HG02623 (cell line): ENCODE results near the gene CACNA2D1.
A peak's percentile ranks its signal among the peaks of the same experiment; 100 is the strongest.
"Not testable (repeated sequence)": the region's sequence is repeated elsewhere in the genome, so short reads cannot be mapped to it uniquely, and the experiment has no call there.

Experiments
- ATAC-seq: cut with Tn5 transposase; IDR thresholded peaks from one replicate; pipeline ENCODE4 v1.9.1; 2021; ENCODE audit warnings: moderate library complexity; ENCODE audit not compliant: unreplicated experiment

CACNA2D1 gene

DNA sequence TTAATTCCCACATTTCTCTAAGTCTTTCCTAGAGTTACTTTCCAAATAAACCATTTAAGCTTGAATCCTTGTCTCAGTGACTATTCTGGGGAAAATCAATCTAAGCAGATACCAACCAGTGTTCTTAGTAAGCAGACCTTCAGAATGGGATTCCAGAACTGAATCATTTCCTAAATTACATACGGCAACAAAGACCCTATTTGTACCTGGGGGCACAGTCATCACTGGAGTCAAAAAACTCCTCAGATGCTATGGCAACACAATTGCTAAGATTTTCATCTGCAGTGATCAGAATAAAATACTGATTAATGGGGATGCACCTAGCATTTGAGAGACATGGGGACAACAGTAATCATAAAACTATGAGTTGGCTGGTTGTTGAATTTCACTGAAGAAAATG, 389.0 kb downstream of the CACNA2D1 start:
- ATAC-seq, result no peak

DNA sequence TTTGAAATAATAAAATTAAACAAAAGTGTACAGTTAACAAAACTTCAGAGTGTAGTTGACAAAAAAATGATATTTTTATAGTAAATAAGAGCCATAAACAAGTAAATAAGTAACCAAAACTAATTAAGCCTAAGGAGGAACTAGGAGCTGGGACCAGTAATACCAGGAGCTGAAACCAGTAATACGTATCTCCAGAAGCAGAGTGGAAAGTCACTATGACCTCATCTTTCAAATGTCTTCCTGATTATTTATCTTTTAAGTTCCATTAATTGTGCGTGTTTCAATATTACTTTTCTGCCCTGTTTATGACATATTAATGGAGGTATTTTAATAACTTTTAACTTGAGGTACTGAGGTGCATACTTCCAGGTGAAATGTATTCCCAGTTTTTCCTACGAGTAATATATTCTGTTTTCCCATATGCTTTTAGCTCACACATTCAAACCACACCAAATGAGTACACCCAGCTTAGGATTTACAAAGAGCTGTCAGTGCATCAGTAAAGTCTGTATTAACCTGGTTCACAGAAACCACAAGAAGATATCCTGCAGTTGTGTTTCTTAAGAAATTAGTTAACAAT, 390.0 kb downstream of the CACNA2D1 start:
- no peak for ATAC-seq

DNA sequence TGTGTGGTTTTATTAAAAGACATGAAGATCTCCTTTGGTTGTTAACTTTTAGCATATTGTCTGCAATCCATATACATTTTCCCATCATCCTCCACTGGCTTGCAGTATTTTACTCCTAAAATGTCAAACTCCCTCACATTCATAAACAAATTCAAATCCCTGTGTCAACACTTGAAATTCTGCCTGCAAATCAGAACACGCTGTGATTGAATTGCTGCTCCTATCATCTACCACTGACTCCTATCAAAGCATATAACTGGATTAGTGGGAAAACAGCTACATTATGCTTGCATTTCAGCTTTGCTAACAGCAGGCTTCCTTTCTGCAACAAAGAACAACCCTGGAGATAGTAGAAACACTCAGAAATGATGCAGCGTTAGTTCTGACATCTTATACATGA, 392.0 kb downstream of the CACNA2D1 start:
- no peak for ATAC-seq

DNA sequence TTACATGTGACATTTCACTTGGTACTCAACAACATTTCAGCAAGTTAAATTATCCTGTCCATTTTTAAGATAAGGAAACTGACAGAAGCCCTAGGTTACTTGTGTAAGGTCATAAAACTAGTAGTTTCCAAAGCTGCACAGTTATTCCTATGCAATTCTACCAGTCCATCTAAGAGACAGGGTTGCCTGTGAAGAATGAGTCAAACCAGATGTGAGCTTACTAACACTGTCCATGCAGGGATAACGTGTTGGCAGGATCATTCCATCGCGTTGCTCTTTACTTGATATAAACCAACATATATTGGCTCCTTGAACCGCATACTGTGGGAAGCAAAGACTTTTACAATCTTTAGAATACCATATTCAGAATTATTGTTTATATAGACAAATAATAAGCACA, 392.8 kb downstream of the CACNA2D1 start:
- ATAC-seq, result no peak

DNA sequence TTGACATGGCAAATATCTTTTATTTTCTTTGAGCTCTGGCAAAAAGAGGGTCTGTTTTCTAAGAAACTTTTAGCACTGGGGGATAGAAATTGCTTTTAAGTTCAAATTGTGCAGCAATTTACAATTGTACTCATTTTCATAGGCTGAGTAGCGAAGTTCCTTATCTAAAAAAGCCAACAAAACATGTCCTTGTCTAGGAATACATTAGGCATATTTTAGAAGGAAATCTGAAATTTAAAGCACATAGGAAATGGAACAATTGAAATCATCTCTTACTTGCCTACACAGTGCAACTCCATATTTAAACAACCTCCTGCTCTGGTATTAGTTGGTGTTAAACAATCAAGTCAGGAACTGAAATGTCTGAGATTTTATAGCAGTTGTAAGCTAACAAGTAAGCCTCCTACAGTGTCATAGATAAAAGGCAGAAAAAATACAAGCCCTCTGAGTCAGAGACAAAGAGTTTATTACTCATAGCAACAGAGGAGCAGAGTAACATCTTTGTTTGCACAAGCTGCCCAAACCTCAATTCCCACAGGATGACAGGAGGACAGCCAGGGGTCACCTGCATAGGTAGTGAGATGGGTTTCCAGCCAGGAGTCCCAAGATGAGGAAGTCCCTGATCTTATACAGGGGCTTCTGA, 393.6 kb downstream of the CACNA2D1 start:
- no peak for ATAC-seq

DNA sequence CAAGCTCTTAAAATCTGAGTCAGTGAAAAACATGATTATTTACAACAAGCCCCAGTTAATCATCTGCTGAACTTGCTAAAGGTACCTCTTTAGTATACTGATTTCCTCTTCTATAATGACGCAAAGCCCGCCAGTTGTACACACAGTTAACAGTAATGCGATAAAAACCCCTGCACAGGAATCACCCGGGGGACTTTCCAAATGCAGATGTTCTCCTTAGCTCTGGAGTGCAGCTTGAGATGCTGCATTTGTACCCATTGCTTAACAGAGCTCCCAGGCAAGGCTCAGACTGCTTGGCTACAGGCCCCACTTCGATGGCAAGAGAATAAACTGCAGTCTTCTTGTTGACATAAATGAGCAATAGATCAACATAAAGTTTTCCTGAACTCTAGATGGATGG, 394.1 kb downstream of the CACNA2D1 start:
- ATAC-seq, result no peak

DNA sequence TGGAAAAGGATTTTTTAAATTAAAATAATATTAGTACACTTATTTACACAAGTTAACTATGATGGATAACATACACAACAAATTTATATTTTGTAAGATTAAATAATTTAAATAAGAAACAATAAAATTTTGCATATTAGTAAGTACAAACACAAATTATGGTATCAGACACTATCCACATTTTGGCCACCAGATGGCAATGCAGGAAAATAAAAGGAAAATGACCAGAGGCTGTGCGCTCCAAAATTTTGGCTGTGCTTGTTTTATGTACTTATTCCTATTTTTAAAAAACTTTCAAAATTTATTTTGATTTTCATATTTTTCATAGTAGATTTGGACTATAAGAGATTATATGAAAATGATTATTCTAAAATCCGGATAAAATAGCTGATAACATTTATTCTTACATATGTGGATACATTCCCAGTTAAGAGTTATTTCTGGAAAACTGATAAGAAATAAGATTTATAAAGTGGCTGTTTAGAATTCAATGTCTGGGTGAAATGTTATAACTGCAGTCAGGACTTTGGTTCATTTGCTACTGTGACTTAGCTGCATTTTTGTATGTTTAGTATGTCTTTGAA, 399.0 kb downstream of the CACNA2D1 start:
- ATAC-seq, result peak; percentile 60

DNA sequence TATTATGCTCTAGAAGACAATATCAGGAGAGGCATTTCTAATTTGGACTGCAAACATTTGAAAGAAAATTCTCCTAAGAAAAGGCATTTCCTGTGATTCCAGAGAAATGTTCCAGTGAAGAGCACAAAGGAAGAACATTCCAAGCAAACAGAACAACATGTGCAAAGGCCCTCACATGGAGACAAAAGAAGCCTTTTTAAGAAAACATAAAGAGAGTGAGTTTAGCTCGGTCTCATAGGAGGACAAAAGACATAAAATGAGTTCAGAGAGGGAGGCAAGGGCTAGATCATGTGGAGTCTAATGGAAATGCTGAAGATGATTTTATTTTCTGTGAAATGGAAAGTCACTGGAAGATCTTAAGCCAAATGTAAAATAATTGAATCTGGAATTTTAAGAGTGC, 404.0 kb downstream of the CACNA2D1 start:
- no peak for ATAC-seq

DNA sequence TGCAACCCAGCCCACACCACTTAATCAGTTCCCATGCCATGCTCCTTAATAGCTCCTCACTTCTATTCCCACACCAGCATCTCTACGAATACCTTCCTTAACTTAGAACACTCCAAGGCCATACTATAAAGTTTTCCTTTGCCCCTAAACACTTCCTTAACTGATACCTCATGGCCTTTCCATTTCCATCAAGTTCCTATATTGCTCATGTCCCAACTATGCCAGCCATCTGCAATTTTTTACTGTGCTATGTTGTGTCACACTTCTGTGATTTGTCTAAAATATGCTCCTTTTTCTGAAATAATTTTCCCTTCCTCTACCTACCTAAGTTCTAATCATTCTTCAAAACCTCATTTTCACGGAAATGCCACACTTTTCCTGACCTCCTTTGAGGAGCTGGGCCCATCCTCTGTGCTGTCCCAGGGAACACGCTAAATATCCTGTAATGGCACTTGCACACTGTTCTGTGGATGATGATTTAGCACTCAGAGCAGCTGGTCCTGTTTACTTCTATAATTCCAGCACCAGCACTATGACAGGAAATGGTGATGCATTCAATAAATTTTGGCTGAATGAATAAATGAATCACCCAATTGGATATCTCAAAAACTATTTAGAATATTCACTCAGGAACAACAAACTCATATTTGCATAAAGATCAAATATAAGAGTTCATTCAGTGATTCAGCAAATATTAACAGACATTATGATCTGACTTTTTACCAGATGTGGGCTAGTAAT, 407.3 kb downstream of the CACNA2D1 start:
- no peak for ATAC-seq

DNA sequence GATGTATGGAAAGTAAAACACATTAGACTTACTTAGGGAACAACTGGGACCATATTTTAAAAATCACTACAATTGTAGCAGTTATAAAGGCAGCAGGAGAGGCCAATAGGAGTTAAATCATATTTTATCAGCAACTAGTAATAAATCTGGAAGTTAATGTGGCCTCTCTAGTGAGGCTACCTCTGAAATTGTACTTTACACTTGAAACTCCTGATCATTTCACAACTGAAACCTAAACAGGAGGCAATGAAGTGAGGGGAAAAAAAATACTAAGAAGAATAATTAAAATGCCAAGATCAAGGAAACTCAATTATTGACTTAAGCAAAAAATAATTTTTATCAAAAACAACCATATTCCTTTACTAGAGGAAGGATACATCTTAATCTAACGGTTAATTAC, 408.1 kb downstream of the CACNA2D1 start:
- no peak for ATAC-seq

DNA sequence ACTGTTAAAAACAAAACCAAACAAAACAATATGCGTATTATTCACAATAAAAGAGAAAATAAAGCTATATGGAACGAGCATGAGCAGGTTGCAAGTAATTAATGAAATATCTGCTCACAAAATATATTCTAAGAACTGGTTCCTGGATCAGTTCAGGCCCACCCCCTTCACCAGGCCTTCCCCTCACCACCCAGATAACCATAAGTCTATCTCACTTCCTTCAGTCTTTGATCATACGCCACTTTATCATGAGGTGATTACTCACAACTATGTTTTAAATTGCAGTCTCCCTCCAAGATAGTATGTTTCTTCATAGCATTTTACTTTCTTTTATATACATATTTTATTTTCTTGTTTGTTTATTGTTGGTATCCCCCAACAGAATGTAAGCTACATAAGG, 410.7 kb downstream of the CACNA2D1 start:
- ATAC-seq, result no peak

DNA sequence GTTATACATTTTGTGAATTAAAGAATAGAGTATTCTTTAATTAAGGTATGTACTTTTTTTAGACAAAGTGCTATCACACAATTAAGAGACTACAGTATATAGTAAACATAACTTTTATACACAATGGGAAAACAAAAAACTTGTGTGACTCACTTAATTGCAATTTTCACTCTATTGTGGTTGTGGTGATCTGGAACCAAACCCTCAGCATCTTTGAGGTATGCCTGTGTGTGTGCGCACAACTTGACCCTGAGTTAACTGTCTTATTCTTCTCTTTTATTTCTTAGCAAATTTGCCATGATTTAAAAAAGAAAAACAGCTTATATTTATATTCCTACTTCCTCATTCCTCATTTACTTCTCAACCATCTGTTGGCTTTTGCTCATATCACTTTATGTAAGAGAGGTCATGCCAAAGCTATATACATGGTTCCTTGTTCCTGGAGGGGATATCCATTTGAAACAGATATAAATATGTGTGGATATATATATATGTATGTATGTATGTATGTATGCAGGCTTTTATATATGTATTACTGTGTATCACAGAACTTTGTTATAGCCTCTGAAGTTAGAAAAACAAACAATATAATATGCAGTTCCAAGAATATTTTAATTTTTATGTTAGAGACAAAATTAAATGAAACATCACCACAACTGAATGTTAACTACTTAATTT, 414.2 kb downstream of the CACNA2D1 start:
- ATAC-seq, result no peak

DNA sequence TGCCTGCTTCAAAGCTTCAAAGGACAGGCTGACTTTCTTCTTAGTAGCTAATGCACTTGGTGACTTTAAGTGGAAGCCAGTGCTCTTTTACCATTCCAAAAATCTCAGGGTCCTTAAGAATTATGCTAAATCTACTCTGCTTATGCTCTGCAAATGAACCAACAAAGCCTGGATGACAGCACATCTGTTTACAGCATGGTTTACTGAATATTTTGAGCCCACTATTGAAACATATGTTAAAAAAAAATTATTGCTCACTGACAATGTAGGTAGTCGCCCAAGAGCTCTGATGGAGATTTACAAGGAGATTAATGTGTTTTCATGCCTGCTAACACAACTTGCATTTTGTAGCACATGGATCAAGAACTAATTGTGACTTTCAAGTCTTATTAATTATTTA, 415.5 kb downstream of the CACNA2D1 start:
- ATAC-seq, result no peak

DNA sequence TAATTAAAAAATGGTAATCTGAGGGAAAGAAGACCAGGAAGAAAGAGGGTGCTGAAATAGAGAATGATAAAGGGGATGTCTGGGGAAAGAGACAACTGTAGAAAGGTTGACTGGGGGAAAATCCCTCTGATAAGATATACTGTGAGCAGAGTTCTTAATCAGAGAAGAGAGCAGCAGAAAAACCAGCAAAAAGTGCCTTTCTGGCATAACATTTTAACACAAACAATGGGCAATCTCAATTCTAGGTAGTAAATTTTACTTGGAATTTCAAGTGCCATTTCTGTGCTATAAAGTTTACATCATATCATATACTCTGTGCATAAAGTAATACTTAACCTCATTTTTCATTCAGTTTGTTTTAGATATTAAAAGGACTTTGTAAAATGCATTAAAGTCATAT, 421.9 kb downstream of the CACNA2D1 start:
- no peak for ATAC-seq

DNA sequence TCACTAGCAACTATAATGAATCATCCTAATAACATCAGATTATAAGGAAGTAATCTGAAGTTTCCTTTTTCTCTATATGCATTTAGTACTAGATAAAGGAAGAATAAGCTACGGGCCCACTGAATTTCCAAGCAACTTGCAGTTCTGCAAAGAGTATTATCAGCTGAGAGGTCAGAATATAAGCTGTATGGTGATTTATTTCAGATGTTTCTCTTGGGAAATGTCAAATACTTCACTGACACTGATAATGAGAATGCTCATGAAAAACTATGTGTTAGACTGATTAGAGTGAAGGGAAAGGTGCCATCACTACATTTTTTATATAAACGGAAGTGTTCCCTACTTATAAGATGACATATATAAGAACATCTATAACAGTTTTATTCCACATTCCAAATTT, 422.5 kb downstream of the CACNA2D1 start:
- no peak for ATAC-seq

DNA sequence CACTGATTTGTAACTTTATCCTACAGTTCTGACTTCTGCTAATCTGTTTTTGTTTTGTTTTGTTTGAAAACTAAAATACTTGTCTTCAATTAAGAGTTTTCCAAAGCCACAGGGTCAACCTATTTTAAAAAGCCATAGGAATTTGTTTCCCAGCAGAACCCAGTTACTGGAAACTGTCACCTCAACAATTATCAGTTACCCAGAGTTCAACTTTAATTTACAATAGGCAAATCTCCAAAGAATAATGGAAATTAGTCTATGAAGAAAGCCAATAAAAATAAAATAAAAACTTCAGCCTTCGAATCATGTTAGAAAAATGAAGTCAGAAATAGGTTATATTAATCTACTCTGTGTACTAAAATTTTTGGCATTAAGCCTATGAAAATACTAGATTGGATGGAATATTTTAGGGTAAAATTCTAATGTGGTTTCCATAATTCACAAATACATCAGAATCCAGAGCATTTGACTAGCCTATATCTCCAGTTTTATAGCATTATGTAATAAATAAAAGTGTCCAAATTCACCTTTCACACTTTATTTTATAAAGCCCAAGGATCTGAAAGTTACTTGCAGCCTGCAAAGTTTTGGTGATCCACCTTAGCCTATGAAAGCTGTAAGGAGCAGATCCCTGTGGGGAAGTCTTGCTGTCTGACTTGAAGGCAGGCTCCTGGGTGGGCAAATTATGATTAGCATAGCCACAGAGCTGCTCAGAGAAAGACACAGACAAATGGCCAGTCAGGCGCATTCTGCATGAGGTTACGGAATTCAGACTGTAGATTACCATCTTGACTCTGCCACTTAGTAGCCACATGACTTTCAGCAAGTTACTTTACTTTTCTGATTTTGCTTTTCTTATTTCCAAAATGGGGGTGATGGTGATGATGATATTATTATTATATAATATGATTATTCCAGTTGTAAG, 423.8 kb downstream of the CACNA2D1 start:
- ATAC-seq, result no peak

DNA sequence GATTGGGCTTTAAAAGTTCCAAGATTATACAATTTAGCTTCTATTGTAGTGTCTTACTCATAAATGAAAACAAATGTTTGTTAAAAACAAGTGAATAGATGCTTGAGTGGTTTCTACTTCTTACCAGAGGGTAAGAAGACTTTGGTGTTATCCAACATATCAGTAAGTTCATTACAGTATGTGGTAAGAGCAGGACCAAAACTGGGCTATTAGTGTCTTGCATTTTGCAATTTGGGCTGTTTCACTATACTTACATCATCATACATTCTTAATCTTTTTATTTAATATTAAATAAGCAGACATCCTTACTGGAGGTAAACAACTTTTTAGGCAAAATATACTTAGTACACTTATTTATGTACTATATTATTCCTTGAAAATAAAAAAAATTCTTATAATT, 425.4 kb downstream of the CACNA2D1 start:
- ATAC-seq, result no peak

DNA sequence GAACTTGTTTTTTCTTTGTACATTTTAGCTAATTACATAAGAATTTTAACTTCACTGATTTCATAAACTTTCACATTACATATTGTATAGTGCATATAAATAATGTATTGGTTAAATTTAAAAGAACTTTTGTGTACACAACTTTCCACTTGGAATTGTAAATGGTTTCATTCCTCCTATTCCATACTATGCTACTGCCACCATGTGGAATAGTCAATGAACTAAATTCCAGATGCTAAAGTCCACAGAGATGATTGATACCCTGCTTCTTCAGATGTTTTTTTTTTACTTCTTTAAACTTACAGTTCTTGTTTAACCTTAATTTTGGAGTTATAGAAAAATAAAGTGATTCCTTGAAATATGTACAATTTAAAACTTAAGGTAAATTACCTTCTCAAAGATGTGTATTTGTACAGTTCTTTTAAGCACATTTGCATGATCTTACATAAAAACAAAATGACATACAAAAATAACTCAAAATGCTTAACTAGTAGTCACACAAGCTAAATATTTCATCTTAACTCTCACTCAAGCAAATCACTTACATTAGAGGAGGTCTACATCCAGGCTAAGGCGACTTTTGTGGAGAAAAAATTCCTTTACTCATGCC, 426.1 kb downstream of the CACNA2D1 start:
- ATAC-seq, result no peak

DNA sequence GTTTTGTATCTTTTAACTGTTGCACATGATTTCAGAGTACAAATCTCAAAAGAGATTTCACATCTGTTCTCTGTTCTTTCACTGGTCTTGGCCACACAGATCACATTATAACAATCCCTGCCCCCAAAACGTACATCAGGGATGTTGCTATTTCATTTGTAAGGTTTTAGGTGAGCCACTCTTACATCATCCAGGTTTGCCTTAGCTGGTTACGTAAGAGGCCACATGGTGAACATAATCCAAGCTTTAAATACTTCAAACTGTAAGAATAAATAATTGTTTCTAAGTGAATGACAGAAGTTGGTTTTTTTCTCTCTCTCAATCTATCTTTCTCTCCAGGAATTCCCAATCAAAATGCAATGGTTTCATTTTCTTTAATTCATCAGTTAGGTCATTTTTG, 427.8 kb downstream of the CACNA2D1 start:
- ATAC-seq, result no peak

DNA sequence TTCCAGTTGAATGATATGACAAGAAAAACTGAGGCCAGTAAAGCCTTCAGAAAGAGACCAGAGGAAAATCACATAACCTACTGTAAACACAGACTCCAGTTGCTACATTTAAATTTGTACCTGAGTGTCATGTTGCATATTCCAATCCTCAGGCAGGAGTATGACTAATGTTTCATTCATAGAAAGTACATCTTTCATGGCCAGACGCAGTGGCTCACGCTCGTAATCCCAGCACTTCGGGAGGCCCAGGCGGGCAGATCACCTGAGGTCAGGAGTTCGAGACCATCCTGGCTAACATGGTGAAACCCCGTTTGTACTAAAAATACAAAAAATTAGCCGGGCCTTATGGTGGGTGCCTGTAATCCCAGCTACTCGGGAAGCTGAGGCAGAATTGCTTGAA, 429.0 kb downstream of the CACNA2D1 start:
- ATAC-seq, result not testable (repeated sequence)
